ENCODE data around the gene SYCP2.
"Not testable (repeated sequence)": the region's sequence is repeated elsewhere in the genome, so short reads cannot be mapped to it uniquely, and the experiment has no call there.

GRCh38 chr20:59890035-59890434 lies 43.4 kb downstream of the SYCP2 start:
- TF ChIP-seq, protein P1, sequence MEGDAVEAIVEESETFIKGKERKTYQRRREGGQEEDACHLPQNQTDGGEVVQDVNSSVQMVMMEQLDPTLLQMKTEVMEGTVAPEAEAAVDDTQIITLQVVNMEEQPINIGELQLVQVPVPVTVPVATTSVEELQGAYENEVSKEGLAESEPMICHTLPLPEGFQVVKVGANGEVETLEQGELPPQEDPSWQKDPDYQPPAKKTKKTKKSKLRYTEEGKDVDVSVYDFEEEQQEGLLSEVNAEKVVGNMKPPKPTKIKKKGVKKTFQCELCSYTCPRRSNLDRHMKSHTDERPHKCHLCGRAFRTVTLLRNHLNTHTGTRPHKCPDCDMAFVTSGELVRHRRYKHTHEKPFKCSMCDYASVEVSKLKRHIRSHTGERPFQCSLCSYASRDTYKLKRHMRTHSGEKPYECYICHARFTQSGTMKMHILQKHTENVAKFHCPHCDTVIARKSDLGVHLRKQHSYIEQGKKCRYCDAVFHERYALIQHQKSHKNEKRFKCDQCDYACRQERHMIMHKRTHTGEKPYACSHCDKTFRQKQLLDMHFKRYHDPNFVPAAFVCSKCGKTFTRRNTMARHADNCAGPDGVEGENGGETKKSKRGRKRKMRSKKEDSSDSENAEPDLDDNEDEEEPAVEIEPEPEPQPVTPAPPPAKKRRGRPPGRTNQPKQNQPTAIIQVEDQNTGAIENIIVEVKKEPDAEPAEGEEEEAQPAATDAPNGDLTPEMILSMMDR (IDR thresholded peaks at IDR 0.05), result not testable (repeated sequence)
- not testable (repeated sequence) for TF ChIP-seq POLR2A (IDR thresholded peaks at IDR 0.05)

Data from ovary (tissue), 3 donors.